ENCODE results near the gene ALPI.
A peak's percentile ranks its signal among the peaks of the same experiment; 100 is the strongest.

Gene ALPI

DNA sequence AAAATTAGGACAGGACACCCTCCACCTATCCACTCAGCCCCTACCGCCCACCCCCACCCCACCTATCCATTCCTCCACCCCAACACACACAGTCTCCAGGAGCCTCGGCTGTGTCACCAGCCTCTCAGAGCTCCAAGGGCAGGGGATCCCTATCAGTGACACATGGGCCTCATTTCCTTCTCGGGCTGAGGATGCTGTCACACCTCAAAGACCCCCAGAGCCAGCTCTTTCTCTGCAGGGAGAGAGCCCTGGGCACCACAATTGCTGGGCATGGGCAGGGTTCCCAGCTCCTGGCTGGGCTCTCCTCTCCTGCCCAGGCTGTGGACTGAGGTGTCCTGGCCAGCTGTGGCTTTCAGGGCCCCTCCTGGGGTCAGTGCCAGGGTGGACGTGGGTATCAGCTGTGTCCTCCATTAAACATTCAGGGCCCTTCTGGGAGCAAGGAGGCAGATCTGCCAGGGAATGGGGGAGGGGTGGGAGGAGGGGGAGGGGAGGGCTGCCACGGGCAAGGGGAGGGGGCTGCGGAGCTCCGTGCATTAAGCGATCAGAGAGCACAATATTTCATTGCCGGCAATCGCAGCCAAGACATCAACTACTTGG, 45.9 kb downstream of the ALPI start:
- Histone ChIP-seq H3K36me3 (ENCODE audit: control insufficient read depth, insufficient read depth, low read length, severe bottlenecking) (no peaks in the 10 kb centered on the region), H3K4me1 (ENCODE audit: control insufficient read depth, insufficient read depth, low read length) (peaks cover 3% of the 10 kb centered on the region), H3K27me3 (replicated peaks; ENCODE audit: control insufficient read depth, insufficient read depth, low read length) (peaks cover 57% of the 10 kb centered on the region), H3K4me3 (ENCODE audit: low read length) (no peak overlapping the region), H3K9ac (ENCODE audit: low read length) (no peak overlapping the region), H3K9me3 (ENCODE audit: control insufficient read depth, low read length) (no peaks in the 10 kb centered on the region)
- DNase-seq (ENCODE audit: low read depth), result no peak

DNA sequence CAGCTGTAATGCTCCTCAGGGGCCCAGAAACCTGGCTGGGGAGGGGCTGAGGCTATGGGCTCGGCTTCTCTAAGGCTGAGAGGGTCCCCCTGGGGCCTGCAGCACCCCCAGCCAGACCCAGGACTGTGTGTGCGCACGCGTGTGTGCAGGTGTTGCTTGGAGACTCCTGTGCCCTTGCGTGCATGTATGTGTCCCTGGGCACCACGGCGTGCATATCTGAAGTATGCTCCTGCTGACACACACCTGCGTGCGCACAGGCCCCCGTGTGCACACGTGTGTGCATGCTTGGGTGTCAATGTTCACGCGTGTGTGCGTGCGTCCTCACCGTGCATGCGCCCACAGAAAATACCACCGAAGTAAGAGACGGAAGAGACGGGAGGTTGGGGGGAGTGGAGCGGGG, 46.6 kb downstream of the ALPI start:
- peaks cover 62% of the 10 kb centered on the region for H3K27me3 ChIP-seq (replicated peaks; ENCODE audit: control insufficient read depth, insufficient read depth, low read length)
- no peak overlapping the region for H3K4me3 ChIP-seq (ENCODE audit: low read length)
- DNase-seq (ENCODE audit: low read depth), result no peak
- H3K9ac ChIP-seq (ENCODE audit: low read length), result no peak overlapping the region
- H3K36me3 ChIP-seq (ENCODE audit: control insufficient read depth, insufficient read depth, low read length, severe bottlenecking), result no peaks in the 10 kb centered on the region
- peaks cover 3% of the 10 kb centered on the region for H3K4me1 ChIP-seq (ENCODE audit: control insufficient read depth, insufficient read depth, low read length)
- H3K9me3 ChIP-seq (ENCODE audit: control insufficient read depth, low read length), result no peaks in the 10 kb centered on the region

DNA sequence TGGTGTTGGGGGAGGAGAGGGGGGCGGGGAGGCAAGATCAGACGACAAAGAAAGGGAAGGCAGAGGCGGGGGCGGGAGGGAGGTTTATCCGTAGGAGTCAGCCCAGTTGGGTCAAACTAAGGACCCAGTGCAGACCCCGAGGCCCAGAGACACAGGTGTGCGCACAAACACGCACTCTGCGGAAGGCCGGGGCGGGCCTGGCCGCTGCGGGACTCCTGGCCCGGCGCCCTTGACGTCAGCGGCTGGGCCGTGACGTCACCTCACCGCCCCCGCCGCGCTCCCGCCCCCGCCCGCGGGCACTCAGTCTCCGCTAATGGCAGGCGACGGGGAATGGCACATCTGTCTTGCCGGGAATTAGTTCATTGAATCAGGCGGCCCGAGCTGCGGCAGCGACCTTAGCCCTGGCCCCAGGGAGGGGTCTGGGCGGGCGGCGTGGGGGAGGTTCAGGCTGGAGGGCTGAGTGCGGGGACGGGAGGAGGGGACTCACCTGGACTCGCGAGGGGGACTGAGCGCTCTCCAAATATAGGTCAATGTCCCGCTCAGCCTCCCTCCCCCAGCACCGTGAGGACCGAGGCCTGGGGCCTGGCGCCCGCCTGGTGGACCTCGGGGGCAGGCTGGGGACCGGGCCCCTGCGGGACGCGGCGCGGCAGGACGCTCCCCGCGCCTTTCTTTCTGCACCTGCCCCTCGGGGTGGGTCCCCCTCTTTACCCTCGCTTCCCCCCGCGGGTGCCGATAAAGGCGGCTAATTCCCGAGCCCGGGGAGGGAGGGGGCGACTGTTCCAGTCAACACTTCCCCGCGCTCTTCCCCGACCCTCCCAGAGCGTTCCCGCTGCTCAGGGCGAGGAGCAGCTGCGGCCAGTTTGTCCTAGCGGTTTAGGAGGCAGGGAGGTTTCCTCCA, 47.2 kb downstream of the ALPI start:
- Histone ChIP-seq H3K36me3 (ENCODE audit: control insufficient read depth, insufficient read depth, low read length, severe bottlenecking) (no peaks in the 10 kb centered on the region), H3K4me1 (ENCODE audit: control insufficient read depth, insufficient read depth, low read length) (peaks cover 3% of the 10 kb centered on the region), H3K27me3 (replicated peaks; ENCODE audit: control insufficient read depth, insufficient read depth, low read length) (peaks cover 63% of the 10 kb centered on the region), H3K4me3 (ENCODE audit: low read length) (no peak overlapping the region), H3K9ac (ENCODE audit: low read length) (no peak overlapping the region), H3K9me3 (ENCODE audit: control insufficient read depth, low read length) (no peaks in the 10 kb centered on the region)
- peak; percentile 48 for DNase-seq (ENCODE audit: low read depth)

DNA sequence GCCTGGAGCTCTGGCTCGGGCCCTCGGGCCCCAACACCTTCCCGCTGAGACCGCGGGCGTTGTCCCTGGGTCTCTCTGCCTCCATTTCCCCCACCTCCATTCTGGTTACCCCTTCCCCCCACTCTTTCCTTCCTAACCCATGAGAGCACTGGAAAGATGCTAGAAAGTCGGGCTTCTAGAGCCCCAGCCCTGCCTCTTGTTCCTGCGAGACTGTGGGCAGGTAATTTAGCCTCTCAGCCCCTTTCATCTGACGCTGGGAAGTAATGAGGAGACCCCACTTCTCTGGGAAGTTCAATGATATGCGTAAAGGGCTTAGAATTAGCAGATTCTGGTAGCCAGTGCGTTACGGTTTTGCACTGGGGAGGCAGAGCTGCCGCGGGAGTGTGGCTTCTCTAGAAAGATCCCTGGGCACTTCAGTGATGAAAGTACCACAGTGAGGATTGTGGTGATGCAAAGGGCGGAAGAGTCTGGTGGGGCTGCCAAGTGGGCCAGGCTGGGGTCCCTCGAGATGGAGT, 47.9 kb downstream of the ALPI start:
- no peak overlapping the region for H3K9ac ChIP-seq (ENCODE audit: low read length)
- H3K4me1 ChIP-seq (ENCODE audit: control insufficient read depth, insufficient read depth, low read length), result peaks cover 3% of the 10 kb centered on the region
- H3K9me3 ChIP-seq (ENCODE audit: control insufficient read depth, low read length), result no peaks in the 10 kb centered on the region
- H3K27me3 ChIP-seq (replicated peaks; ENCODE audit: control insufficient read depth, insufficient read depth, low read length), result peaks cover 57% of the 10 kb centered on the region
- no peak for DNase-seq (ENCODE audit: low read depth)
- no peaks in the 10 kb centered on the region for H3K36me3 ChIP-seq (ENCODE audit: control insufficient read depth, insufficient read depth, low read length, severe bottlenecking)
- no peak overlapping the region for H3K4me3 ChIP-seq (ENCODE audit: low read length)

DNA sequence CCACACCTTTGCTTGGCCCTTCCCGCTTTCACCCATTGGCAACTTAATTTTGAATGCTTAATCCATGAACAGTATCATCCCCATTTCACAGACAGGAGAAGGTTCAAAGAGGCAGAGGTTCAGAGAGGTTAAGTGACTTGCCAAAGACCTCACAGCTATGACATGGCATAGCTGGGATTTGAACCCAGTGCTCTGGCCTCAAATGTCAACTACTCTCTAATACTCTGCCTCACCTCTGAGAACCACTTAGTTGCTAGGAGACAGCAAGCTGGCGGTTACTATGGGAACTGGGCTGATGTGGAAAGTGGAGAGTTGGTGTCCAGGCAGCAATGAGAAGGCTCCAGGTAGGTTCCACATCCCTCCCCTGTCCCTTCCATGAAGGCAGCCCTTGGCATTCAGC, 48.5 kb downstream of the ALPI start:
- H3K36me3 ChIP-seq (ENCODE audit: control insufficient read depth, insufficient read depth, low read length, severe bottlenecking), result no peaks in the 10 kb centered on the region
- no peaks in the 10 kb centered on the region for H3K9me3 ChIP-seq (ENCODE audit: control insufficient read depth, low read length)
- DNase-seq (ENCODE audit: low read depth), result no peak
- peaks cover 51% of the 10 kb centered on the region for H3K27me3 ChIP-seq (replicated peaks; ENCODE audit: control insufficient read depth, insufficient read depth, low read length)
- H3K4me3 ChIP-seq (ENCODE audit: low read length), result no peak overlapping the region
- no peak overlapping the region for H3K9ac ChIP-seq (ENCODE audit: low read length)
- peaks cover 3% of the 10 kb centered on the region for H3K4me1 ChIP-seq (ENCODE audit: control insufficient read depth, insufficient read depth, low read length)

DNA sequence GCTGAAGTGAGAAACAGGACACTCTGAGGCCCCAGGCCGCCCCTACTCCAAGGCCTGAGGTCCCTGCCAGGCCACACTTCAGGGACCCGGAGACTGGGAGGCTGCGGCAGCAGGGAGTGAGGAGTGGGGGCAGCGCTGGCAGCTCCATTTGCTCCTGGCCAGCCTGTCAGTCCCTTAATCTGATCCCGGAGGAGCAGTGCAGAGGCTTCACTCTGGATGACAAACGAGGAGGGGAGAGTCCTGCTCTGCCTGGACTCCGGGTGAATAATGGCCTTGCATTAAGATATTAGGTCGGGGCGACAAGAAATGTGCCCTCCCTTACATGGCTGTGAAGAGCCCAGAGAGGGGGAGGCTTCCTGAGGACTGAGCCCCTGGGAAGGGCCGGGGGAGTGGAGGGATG, 49.9 kb downstream of the ALPI start:
- H3K36me3 ChIP-seq (ENCODE audit: control insufficient read depth, insufficient read depth, low read length, severe bottlenecking), result no peaks in the 10 kb centered on the region
- no peak for DNase-seq (ENCODE audit: low read depth)
- H3K4me1 ChIP-seq (ENCODE audit: control insufficient read depth, insufficient read depth, low read length), result peaks cover 3% of the 10 kb centered on the region
- no peak overlapping the region for H3K4me3 ChIP-seq (ENCODE audit: low read length)
- no peak overlapping the region for H3K9ac ChIP-seq (ENCODE audit: low read length)
- H3K9me3 ChIP-seq (ENCODE audit: control insufficient read depth, low read length), result no peaks in the 10 kb centered on the region
- peaks cover 47% of the 10 kb centered on the region for H3K27me3 ChIP-seq (replicated peaks; ENCODE audit: control insufficient read depth, insufficient read depth, low read length)

DNA sequence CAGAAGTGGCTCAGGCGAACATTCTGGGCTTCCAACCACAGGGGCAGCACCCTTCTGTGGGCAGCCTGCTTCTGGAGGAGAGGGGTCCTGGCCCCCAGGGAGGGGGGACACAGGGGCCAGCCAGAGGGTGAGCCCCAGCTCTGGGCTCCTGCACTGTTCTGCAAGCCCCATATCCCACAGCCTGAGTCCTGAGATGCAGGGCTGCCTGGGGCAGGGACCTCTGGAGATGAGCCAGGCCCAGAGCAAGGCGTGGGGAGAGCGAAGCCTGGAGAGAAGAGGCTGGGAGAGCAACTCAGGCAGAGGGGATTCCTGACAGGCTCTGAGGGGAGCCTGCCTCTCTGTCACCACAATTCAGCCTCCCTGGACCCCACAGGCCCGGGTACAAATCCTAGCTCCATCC, 50.8 kb downstream of the ALPI start:
- Histone ChIP-seq H3K9me3 (ENCODE audit: control insufficient read depth, low read length) (no peaks in the 10 kb centered on the region), H3K36me3 (ENCODE audit: control insufficient read depth, insufficient read depth, low read length, severe bottlenecking) (no peaks in the 10 kb centered on the region), H3K4me1 (ENCODE audit: control insufficient read depth, insufficient read depth, low read length) (peaks cover 3% of the 10 kb centered on the region), H3K27me3 (replicated peaks; ENCODE audit: control insufficient read depth, insufficient read depth, low read length) (peaks cover 53% of the 10 kb centered on the region), H3K9ac (ENCODE audit: low read length) (no peak overlapping the region), H3K4me3 (ENCODE audit: low read length) (no peak overlapping the region)
- DNase-seq (ENCODE audit: low read depth), result no peak

DNA sequence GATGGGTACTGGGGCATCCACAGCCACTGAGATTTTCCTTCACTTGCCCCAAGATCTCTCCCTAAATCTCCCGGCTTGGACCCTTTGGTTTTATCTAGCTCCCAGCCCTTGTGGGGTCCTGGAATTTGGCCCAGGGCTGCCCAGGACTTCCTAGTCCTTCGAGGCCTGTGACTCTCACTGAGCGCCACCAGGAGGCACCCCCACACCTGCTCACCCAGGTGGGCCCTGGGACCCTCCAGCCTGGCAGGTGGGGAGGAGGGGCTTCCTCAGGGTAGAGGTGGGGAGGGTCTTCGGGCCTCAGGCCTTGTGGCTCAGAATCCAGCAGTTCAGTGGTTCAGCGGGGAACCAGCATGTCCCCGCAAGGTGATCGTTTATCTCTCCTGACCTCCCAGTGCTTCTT, 52.3 kb downstream of the ALPI start:
- Histone ChIP-seq H3K4me1 (ENCODE audit: control insufficient read depth, insufficient read depth, low read length) (peaks cover 2% of the 10 kb centered on the region), H3K9me3 (ENCODE audit: control insufficient read depth, low read length) (no peaks in the 10 kb centered on the region), H3K36me3 (ENCODE audit: control insufficient read depth, insufficient read depth, low read length, severe bottlenecking) (no peaks in the 10 kb centered on the region), H3K27me3 (replicated peaks; ENCODE audit: control insufficient read depth, insufficient read depth, low read length) (peaks cover 65% of the 10 kb centered on the region), H3K4me3 (ENCODE audit: low read length) (no peak overlapping the region), H3K9ac (ENCODE audit: low read length) (no peak overlapping the region)
- no peak for DNase-seq (ENCODE audit: low read depth)
